Nephron (organoid): ENCODE measurements around the gene CDH13.

Source experiments
- H3K27ac Mint-ChIP-seq, 3 experiments: 2 replicates each; pipeline ENCODE4 v1.8.0; 2020; ENCODE audit warnings: mixed read lengths in 3 of 3, mild to moderate bottlenecking in 2 of 3, moderate library complexity in 1 of 3
- H3K27me3 Mint-ChIP-seq: 2 replicates; pipeline ENCODE4 v1.8.0; 2021; ENCODE audit warnings: low read depth, mild to moderate bottlenecking, moderate library complexity, mixed read lengths
- H3K36me3 Mint-ChIP-seq: 2 replicates; pipeline ENCODE4 v1.8.0; 2020; ENCODE audit warnings: low read depth, mixed read lengths
- H3K4me1 Mint-ChIP-seq: 2 replicates; pipeline ENCODE4 v1.8.0; 2020; ENCODE audit warnings: mixed read lengths
- H3K4me3 Mint-ChIP-seq, 3 experiments: 2 replicates each; pipeline ENCODE4 v1.8.0; 2020; ENCODE audit warnings: mild to moderate bottlenecking in 3 of 3, mixed read lengths in 3 of 3, moderate library complexity in 2 of 3
- H3K9me3 Mint-ChIP-seq: 2 replicates; pipeline ENCODE4 v1.8.0; 2020; ENCODE audit warnings: mixed read lengths
- TF ChIP-seq, protein P1 (sequence below), 3 experiments: fragments of 200-600 bp; sonication (generic); IDR thresholded peaks; one replicate each; pipeline ENCODE4 v1.5.0; 2021; ENCODE audit warnings: antibody characterized with exemption in 3 of 3; ENCODE audit not compliant: unreplicated experiment in 3 of 3

CDH13 gene

DNA sequence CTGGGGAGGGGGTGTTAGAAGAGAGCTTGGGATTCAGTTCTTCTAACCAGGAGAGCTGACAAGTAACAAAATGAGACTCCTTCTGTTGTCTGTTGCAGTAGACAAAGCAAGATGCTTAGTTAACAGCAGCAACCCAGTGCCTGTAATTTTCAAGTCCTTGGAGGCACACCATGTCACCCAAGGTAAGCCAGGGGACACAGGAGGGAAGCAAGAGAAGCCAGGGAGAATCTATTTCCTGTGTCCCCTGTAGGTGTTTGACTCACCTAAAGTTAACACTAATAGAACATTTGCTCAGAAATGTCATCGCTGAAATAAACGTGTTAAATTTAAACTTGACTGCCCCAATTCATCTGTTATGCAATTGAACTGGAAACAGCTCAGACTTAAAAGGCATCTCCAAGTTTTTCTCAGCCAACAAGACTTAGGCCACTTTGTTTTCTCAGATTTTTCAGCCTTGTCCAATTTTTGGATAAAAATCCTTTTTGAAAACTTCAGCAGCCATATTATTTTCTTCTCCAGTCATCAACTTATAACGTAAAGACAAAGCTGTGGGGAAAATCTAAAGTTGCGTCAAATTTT, 257.6 kb downstream of the CDH13 start:
- TF ChIP-seq, protein P1, sequence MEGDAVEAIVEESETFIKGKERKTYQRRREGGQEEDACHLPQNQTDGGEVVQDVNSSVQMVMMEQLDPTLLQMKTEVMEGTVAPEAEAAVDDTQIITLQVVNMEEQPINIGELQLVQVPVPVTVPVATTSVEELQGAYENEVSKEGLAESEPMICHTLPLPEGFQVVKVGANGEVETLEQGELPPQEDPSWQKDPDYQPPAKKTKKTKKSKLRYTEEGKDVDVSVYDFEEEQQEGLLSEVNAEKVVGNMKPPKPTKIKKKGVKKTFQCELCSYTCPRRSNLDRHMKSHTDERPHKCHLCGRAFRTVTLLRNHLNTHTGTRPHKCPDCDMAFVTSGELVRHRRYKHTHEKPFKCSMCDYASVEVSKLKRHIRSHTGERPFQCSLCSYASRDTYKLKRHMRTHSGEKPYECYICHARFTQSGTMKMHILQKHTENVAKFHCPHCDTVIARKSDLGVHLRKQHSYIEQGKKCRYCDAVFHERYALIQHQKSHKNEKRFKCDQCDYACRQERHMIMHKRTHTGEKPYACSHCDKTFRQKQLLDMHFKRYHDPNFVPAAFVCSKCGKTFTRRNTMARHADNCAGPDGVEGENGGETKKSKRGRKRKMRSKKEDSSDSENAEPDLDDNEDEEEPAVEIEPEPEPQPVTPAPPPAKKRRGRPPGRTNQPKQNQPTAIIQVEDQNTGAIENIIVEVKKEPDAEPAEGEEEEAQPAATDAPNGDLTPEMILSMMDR (IDR thresholded peaks at IDR 0.05; ENCODE audit: unreplicated experiment in 3 of 3): no peak
- no peak overlapping the region for H3K27ac Mint-ChIP-seq
- H3K4me3 Mint-ChIP-seq: no peak overlapping the region
- H3K9me3 Mint-ChIP-seq: no peaks in the 10 kb centered on the region
- peaks cover 37% of the 10 kb centered on the region for H3K4me1 Mint-ChIP-seq
- H3K36me3 Mint-ChIP-seq: no peaks in the 10 kb centered on the region
- peaks cover 13% of the 10 kb centered on the region for H3K27me3 Mint-ChIP-seq

DNA sequence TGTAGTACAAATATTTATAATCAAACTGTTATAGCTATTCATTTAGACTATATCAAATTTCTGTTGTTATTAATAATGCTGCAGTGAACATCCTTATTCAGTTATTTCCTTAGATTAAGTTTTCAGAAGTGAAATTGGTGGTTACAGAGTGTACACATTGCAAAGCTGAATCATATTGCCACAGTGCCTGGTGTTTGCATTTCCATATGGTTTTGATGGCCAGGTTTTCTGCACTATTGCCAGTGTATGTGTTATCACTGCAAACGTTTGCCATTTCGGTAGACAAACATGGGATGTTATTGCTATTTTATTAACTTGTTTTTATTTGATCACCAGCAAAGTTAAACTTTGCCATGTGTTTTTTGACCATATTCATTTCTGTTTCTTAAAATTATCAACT, 259.4 kb downstream of the CDH13 start:
- TF ChIP-seq, protein P1 (IDR thresholded peaks at IDR 0.05; ENCODE audit: unreplicated experiment in 3 of 3): no peak
- no peak overlapping the region for H3K27ac Mint-ChIP-seq
- H3K9me3 Mint-ChIP-seq: no peaks in the 10 kb centered on the region
- peaks cover 40% of the 10 kb centered on the region for H3K4me1 Mint-ChIP-seq
- H3K4me3 Mint-ChIP-seq: no peak overlapping the region
- H3K36me3 Mint-ChIP-seq: no peaks in the 10 kb centered on the region
- H3K27me3 Mint-ChIP-seq: peaks cover 10% of the 10 kb centered on the region

DNA sequence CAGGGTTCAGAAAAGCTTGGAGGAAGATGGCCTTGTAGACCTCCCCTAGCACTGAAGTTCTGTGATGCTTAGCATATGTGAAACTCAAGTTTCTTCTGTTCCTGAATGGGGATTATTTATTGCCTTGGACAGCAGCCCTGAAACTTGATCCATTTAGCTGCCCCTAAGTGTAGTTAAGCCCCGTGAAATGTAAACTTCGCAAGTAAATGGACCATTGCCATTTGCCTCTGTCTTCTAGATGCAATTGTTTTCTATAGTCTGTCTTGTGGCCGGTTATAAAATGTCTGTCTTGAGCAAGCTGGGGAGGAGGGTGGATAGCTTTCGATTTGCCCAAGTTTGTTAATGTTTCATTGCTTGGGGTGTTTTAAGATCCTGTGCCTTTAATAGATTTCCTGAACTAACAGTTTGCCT, 261.8 kb downstream of the CDH13 start:
- peaks cover 32% of the 10 kb centered on the region for H3K4me1 Mint-ChIP-seq
- peak overlapping the region; percentile 48 to 64 (median 54) for H3K27ac Mint-ChIP-seq
- H3K4me3 Mint-ChIP-seq: peak overlapping the region in 2 of 3 experiments; percentile 10 to 11
- peaks cover 4% of the 10 kb centered on the region for H3K27me3 Mint-ChIP-seq
- H3K9me3 Mint-ChIP-seq: no peaks in the 10 kb centered on the region
- no peaks in the 10 kb centered on the region for H3K36me3 Mint-ChIP-seq
- TF ChIP-seq, protein P1 (IDR thresholded peaks at IDR 0.05; ENCODE audit: unreplicated experiment in 3 of 3): no peak

DNA sequence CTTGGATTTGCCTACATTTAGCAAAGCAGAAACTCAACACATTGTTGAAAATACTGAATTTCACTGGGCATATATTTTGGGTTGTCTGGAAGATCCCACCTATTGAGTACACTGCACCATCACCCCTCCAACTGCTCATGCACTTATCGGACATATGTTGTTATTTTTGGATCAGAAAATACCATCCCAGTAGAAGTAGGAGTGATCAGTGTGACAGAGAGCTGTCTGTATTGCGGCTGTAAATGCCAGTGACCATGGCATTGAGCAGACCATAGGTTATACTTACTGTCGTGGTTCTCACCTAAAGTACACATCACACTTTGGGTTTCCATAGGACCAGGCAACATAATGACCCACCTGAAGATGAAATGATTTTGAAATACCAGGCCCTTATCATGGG, 264.7 kb downstream of the CDH13 start:
- Mint-ChIP-seq H3K36me3 (no peaks in the 10 kb centered on the region), H3K4me3 (no peak overlapping the region), H3K27me3 (no peaks in the 10 kb centered on the region), H3K9me3 (no peaks in the 10 kb centered on the region), H3K4me1 (peaks cover 32% of the 10 kb centered on the region), H3K27ac (no peak overlapping the region)
- TF ChIP-seq, protein P1 (IDR thresholded peaks at IDR 0.05; ENCODE audit: unreplicated experiment in 3 of 3): no peak

DNA sequence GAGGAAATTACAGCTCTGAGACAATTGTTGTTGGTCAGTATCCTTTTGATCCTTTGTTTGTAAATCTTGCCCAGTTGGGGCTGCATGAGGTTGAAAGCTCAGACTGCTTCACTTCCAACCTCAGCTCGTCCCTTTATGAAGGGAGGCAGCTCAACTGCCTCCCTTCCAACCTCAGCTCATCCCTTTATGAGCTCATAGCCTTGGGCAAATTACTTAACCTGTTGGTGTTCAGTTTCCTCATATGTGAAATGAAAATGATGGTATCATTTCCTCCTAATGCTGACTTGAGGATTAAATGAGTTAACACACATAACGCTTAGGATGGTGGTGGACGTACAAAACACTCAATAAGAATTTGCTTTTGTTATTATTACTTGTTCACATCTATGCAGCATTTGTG, 265.1 kb downstream of the CDH13 start:
- peaks cover 28% of the 10 kb centered on the region for H3K4me1 Mint-ChIP-seq
- H3K4me3 Mint-ChIP-seq: no peak overlapping the region
- TF ChIP-seq, protein P1 (IDR thresholded peaks at IDR 0.05; ENCODE audit: unreplicated experiment in 3 of 3): no peak
- no peaks in the 10 kb centered on the region for H3K27me3 Mint-ChIP-seq
- no peak overlapping the region for H3K27ac Mint-ChIP-seq
- no peaks in the 10 kb centered on the region for H3K9me3 Mint-ChIP-seq
- no peaks in the 10 kb centered on the region for H3K36me3 Mint-ChIP-seq

DNA sequence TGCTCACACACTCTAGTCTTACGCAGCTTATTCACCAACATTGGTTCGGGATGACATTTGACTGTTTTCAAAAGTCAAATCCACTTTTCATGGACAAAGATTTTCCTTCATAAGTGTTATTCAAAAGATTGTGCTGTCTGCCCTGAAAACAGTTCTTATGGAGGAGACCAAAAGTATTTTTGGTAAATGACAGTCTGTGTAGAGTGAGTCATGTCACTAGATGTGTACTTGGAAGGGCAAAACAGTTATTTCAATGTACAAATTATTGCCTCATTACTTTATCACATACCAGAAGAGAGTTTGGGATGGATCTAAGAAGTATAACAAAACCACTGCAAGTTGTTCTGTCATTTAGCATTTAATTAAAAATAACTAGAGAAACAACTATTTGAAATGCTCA, 265.6 kb downstream of the CDH13 start:
- no peaks in the 10 kb centered on the region for H3K27me3 Mint-ChIP-seq
- TF ChIP-seq, protein P1 (IDR thresholded peaks at IDR 0.05; ENCODE audit: unreplicated experiment in 3 of 3): no peak
- peaks cover 24% of the 10 kb centered on the region for H3K4me1 Mint-ChIP-seq
- H3K4me3 Mint-ChIP-seq: no peak overlapping the region
- no peaks in the 10 kb centered on the region for H3K9me3 Mint-ChIP-seq
- H3K36me3 Mint-ChIP-seq: no peaks in the 10 kb centered on the region
- no peak overlapping the region for H3K27ac Mint-ChIP-seq
